Measurements from ENCODE around the gene ZDHHC12.

- TF ChIP-seq EZH2 (IDR thresholded peaks at IDR 0.05; ENCODE audit: insufficient read depth, poor library complexity, severe bottlenecking): no peak
- TF ChIP-seq EZH2phosphoT487 (IDR thresholded peaks at IDR 0.05; ENCODE audit: insufficient read depth, low read depth): no peak
Measured at GRCh38 chr9:128771745-128772519, 48.0 kb upstream of the ZDHHC12 start, which contains the start of gene ZER1.

Data from GM23248 (cell line).